ENCODE measurements around the gene LHX4.

LHX4 gene

GRCh38 chr1:180294711-180295110 lies 64.6 kb downstream of the LHX4 start:
- no peak for DNase-seq (ENCODE audit: low spot score)
- FAIRE-seq = no peak

DNA sequence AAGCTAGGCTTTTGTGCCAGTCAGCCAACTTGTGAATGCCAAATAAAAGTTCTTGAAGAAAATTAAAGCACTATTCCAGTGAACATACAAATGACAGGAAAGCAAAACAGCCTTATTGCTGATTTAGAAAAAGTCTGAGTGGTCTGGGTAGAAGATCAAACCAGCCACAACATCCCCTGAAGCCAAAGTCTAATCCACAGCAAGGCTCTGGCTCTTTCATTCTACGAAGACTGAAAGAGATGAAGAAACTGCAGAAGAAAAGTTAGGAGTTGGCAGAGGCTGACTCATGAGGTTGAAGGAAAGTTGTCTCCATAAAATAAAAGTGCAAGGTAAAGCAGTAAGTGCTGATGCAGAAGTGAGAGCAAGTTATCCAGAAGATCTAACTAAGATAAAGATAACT lies 65.9 kb downstream of the LHX4 start:
- DNase-seq (ENCODE audit: low spot score) = no peak
- no peak for FAIRE-seq

GRCh38 chr1:180299479-180300221 lies 69.6 kb downstream of the LHX4 start:
- DNase-seq (ENCODE audit: low spot score) (no peak), FAIRE-seq (no peak)

- no peak for DNase-seq (ENCODE audit: low spot score)
Measured at GRCh38 chr1:180301135-180301742, 71.2 kb downstream of the LHX4 start.

DNA sequence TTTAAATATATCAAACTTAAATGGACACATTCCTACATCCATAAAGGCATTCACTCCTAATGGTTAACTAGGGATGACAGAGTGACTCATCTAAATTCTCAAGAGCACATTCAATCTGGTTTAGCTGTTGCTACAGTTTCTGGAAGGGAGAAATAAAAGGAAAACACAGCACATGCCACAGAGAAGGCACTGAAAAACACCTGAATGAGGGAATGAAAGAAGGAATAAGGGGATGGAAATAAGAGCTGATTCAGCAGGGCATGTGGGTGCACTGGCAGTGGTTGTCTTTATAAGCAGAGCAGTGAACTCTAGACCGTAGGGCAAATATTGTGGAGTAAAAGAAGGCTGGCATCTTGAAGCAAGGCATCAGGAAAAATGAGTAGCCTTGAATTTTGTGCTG lies 79.3 kb downstream of the LHX4 start:
- DNase-seq (ENCODE audit: low spot score) = no peak
- no peak for FAIRE-seq

More at GRCh38 chr1:180301135-180301742, 71.2 kb downstream of the LHX4 start:
- FAIRE-seq = no peak

DNA sequence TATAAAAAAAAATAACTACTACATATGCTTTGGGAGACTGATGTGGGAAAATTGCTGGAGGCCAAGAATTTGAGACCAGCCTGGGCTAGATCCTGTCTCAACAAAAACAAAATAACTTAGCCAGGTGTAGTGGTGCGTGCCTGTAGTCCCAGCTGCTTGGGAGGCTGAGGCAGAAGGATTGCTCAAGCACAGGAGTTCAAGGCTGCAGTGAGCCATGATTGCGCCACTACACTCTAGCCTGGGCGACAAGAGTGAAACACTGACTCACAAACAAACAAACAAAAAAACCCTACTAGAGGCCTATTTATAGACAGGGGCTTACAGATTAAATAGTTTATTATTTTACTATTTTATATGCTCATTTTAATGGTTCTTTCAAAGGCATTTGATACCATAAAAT lies 80.0 kb downstream of the LHX4 start:
- no peak for DNase-seq (ENCODE audit: low spot score)
- no peak for FAIRE-seq

DNA sequence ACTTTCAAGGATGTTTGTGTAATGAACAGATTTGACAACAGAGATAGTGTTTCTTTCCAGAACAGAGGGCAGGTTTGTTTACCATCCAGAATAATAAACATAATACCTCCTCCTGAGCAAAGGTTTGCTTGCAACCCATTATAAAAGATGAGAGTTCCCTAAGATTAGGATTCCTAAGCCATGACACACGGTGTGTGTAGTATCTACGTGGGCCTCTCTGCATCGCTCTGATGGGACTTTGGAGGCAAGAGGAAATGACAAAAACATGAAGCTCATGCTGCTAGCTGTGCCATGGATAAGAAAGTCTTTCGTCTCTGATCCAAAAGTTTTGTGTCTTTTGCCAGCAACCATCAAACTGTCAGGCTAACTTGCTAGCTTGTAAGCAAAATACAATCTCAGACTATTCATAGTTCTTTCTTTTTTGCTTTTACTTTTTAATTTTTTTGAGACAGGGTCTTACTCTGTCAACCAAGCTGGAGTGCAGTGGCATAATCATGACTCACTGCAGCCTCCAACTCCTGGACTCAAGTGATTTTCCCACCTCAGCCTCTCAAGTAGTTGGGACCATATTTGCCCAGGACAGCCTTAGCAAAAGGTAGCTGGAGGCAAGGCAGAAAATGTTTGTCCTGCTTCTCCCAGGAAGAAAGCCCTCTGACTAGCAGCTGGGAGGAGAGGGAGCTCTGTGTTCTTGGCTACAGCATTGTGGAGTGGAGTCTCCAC lies 81.1 kb downstream of the LHX4 start:
- FAIRE-seq = no peak
- no peak for DNase-seq (ENCODE audit: low spot score)

DNA sequence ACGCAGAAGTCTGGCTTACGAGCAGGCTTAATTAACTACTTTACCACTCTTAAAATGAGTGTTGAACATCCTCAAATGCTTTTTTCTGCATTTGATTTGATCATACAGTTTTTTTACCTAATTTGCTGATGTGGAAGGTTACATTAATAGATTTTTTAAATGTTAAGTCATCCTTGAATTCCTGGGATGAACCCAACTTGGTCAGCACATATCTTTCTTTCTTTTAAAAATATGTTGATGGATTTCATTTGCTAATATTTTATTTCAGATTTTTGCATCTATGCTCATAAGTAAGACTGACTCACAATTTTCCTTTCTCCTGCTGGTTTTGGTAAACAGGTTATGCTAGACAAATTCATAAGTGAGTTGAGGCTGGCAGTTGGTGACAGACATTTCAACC lies 82.9 kb downstream of the LHX4 start:
- FAIRE-seq (no peak), DNase-seq (ENCODE audit: low spot score) (no peak)

DNA sequence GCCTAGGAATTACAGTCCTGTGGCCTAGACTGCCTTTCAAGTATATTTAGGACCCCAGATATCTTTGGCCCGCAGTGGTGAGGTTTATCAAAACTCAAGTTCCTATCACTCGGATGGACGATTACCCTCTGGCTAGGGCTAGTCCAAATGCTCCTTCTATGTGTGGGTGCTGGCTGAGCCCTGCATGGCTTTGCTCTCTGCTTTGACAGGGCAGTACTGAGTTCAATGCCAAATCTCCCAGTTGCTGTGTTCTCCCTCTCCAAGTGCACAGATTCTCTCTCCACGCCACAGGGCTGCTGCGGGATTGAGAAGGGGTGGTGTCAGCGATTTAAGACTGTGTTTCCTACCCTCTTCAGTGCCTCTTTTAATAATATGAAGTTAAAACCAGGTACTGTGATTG lies 97.0 kb downstream of the LHX4 start:
- no peak for FAIRE-seq
- DNase-seq (ENCODE audit: low spot score) = no peak

All from urothelium cell line (cell line).